NB4 (cell line): ENCODE measurements around the gene ARHGAP23.
"Not testable (repeated sequence)": the region's sequence is repeated elsewhere in the genome, so short reads cannot be mapped to it uniquely, and the experiment has no call there.

ENCODE experiments used
- DNase-seq: peaks from one replicate; pipeline ENCODE4 v3.0.0; 2010; ENCODE audit warnings: low read depth
- H3K4me3 ChIP-seq: one replicate; pipeline ENCODE4 v1.5.1; 2011; ENCODE audit warnings: mild to moderate bottlenecking, low read depth, low read length, moderate library complexity
- CTCF ChIP-seq: IDR thresholded peaks from one replicate; pipeline ENCODE4 v1.5.1; 2012; ENCODE audit warnings: low read depth, low read length
- MAX ChIP-seq: IDR thresholded peaks from 2 replicates; pipeline ENCODE4 v1.6.1; 2011; ENCODE audit warnings: low read depth, low read length
- MYC ChIP-seq: IDR thresholded peaks from 2 replicates; pipeline ENCODE4 v1.6.1; 2011; ENCODE audit warnings: low read depth, low read length
- POLR2A ChIP-seq: IDR thresholded peaks from 2 replicates; pipeline ENCODE4 v1.6.1; 2011; ENCODE audit warnings: mild to moderate bottlenecking; ENCODE audit not compliant: insufficient read length; ENCODE audit errors: extremely low read depth

ARHGAP23 gene

GRCh38 chr17:38435795-38436194, 7.5 kb downstream of the ARHGAP23 start:
- DNase-seq: no peak
- no peak for TF ChIP-seq POLR2A
- TF ChIP-seq MAX: no peak
- TF ChIP-seq MYC: no peak
- no peak for TF ChIP-seq CTCF
- no peak overlapping the region for H3K4me3 ChIP-seq

GRCh38 chr17:38436386-38436785, 8.1 kb downstream of the ARHGAP23 start:
- no peak for DNase-seq
- no peak overlapping the region for H3K4me3 ChIP-seq
- no peak for TF ChIP-seq MYC
- no peak for TF ChIP-seq MAX
- no peak for TF ChIP-seq POLR2A
- TF ChIP-seq CTCF: no peak

DNA sequence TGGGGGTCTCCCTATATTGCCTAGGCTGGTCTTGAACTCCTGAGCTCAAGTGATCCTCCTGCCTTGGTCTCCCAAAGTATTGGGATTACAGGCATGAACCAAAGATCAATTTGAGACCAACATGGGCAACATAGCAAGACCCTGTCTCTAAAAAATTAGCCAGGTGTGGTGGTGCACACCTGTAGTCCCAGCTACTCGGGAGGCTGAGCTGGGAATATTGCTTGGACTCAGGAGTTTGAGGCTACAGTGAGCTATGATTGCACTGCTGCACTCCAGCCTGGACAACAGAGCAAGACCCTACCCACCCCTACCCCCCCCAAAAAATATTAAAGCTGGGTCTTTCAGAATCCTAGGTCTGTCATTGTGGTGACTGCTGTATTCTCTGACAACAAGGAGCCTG, 9.0 kb downstream of the ARHGAP23 start:
- H3K4me3 ChIP-seq, DNase-seq: not testable (repeated sequence)

GRCh38 chr17:38439436-38439835, 11.2 kb downstream of the ARHGAP23 start:
- TF ChIP-seq POLR2A (no peak), MYC (no peak), CTCF (no peak), MAX (no peak)
- H3K4me3 ChIP-seq: no peak overlapping the region
- DNase-seq: no peak

- DNase-seq: no peak
Measured at GRCh38 chr17:38440614-38441397, 12.5 kb downstream of the ARHGAP23 start.

More at GRCh38 chr17:38440614-38441397, 12.5 kb downstream of the ARHGAP23 start:
- TF ChIP-seq POLR2A (no peak), MYC (no peak), CTCF (no peak), MAX (no peak)
- no peak overlapping the region for H3K4me3 ChIP-seq
